H9 (cell line): ENCODE results near the gene OAS1. TPM values are rescaled to one million over a fixed set of nuclear protein-coding genes. Genes with fewer than 3 reads are reported as not detected.

Source experiments
- DNase-seq: peaks from one replicate; pipeline ENCODE4 v3.0.0-alpha.2; 2017
- H2AFZ ChIP-seq: one replicate; pipeline ENCODE4 v1.6.1; 2013; ENCODE audit warnings: mild to moderate bottlenecking, low read length, control low read depth, moderate library complexity
- H2AK5ac ChIP-seq: 2 replicates; pipeline ENCODE4 v1.6.1; 2013; ENCODE audit warnings: low read length, control low read depth, mixed read lengths; ENCODE audit not compliant: insufficient read length
- H2BK120ac ChIP-seq: one replicate; pipeline ENCODE4 v1.6.1; 2013; ENCODE audit warnings: low read depth, mild to moderate bottlenecking, low read length, control low read depth, inconsistent platforms; ENCODE audit not compliant: poor library complexity, severe bottlenecking
- H2BK12ac ChIP-seq: 2 replicates; pipeline ENCODE4 v1.6.1; 2013; ENCODE audit warnings: low read length, control low read depth, mixed read lengths, low read depth; ENCODE audit not compliant: insufficient read length
- H2BK15ac ChIP-seq: 2 replicates; pipeline ENCODE4 v1.6.1; 2013; ENCODE audit warnings: low read depth, low read length, control low read depth
- H2BK20ac ChIP-seq: one replicate; pipeline ENCODE4 v1.6.1; 2013; ENCODE audit warnings: low read depth, mild to moderate bottlenecking, low read length, control low read depth, inconsistent platforms; ENCODE audit not compliant: poor library complexity, severe bottlenecking
- H2BK5ac ChIP-seq: 2 replicates; pipeline ENCODE4 v1.6.1; 2013; ENCODE audit warnings: low read length, control low read depth, mixed read lengths; ENCODE audit not compliant: insufficient read length
- H3K14ac ChIP-seq: 2 replicates; pipeline ENCODE4 v1.6.1; 2013; ENCODE audit warnings: low read length, control low read depth; ENCODE audit not compliant: insufficient read depth
- H3K18ac ChIP-seq: 2 replicates; pipeline ENCODE4 v1.6.1; 2013; ENCODE audit warnings: low read depth, mild to moderate bottlenecking, mixed read lengths, low read length, control low read depth; ENCODE audit not compliant: insufficient read length
- H3K23ac ChIP-seq: 2 replicates; pipeline ENCODE4 v1.6.1; 2013; ENCODE audit warnings: low read length, control low read depth, mixed read lengths, low read depth; ENCODE audit not compliant: insufficient read length
- H3K23me2 ChIP-seq: 2 replicates; pipeline ENCODE4 v1.6.1; 2013; ENCODE audit warnings: low read depth, mild to moderate bottlenecking, mixed read lengths, low read length, control low read depth; ENCODE audit not compliant: insufficient read length, poor library complexity, severe bottlenecking
- H3K27ac ChIP-seq: 2 replicates; pipeline ENCODE4 v1.5.1; 2013; ENCODE audit warnings: low read length, control low read depth, mixed read lengths, low read depth; ENCODE audit not compliant: insufficient read length
- H3K27me3 ChIP-seq: 2 replicates; pipeline ENCODE4 v1.6.1; 2013; ENCODE audit warnings: low read length, control low read depth, inconsistent platforms; ENCODE audit not compliant: insufficient read depth
- H3K4ac ChIP-seq: 2 replicates; pipeline ENCODE4 v1.6.1; 2013; ENCODE audit warnings: low read depth, mild to moderate bottlenecking, control low read depth, inconsistent platforms, low read length, moderate library complexity
- H3K4me1 ChIP-seq: 2 replicates; pipeline ENCODE4 v1.6.1; 2013; ENCODE audit warnings: low read length, control low read depth, inconsistent platforms; ENCODE audit not compliant: insufficient read depth
- H3K4me2 ChIP-seq: 2 replicates; pipeline ENCODE4 v1.6.1; 2013; ENCODE audit warnings: low read length, control low read depth, mixed read lengths; ENCODE audit not compliant: insufficient read length, insufficient read depth
- H3K56ac ChIP-seq: 2 replicates; pipeline ENCODE4 v1.6.1; 2013; ENCODE audit warnings: low read depth, mild to moderate bottlenecking, mixed read lengths, low read length, control low read depth; ENCODE audit not compliant: insufficient read length
- H3K79me1 ChIP-seq: 2 replicates; pipeline ENCODE4 v1.6.1; 2013; ENCODE audit warnings: low read depth, mild to moderate bottlenecking, moderate library complexity, low read length, control low read depth, inconsistent platforms; ENCODE audit not compliant: insufficient read depth, poor library complexity, severe bottlenecking
- H3K79me2 ChIP-seq: 2 replicates; pipeline ENCODE4 v1.6.1; 2013; ENCODE audit warnings: low read length, control low read depth, inconsistent platforms; ENCODE audit not compliant: insufficient read depth
- H3K9ac ChIP-seq: 2 replicates; pipeline ENCODE4 v1.6.1; 2013; ENCODE audit warnings: low read length, control low read depth, mixed read lengths; ENCODE audit not compliant: insufficient read length; ENCODE audit errors: extremely low read depth
- H3K9me3 ChIP-seq: one replicate; pipeline ENCODE4 v1.6.1; 2013; ENCODE audit warnings: low read depth, low read length, inconsistent platforms; ENCODE audit not compliant: control insufficient read depth
- H3T11ph ChIP-seq: one replicate; pipeline ENCODE4 v1.6.1; 2013; ENCODE audit warnings: mild to moderate bottlenecking, low read length, control low read depth, inconsistent platforms
- H4K20me1 ChIP-seq: one replicate; pipeline ENCODE4 v1.6.1; 2013; ENCODE audit not compliant: control insufficient read depth, insufficient read length, insufficient read depth
- H4K5ac ChIP-seq: 2 replicates; pipeline ENCODE4 v1.6.1; 2013; ENCODE audit warnings: low read depth, mild to moderate bottlenecking, mixed read lengths, low read length, control low read depth; ENCODE audit not compliant: insufficient read length
- H4K8ac ChIP-seq: replicated peaks from 2 replicates; pipeline ENCODE4 v1.6.1; 2013; ENCODE audit warnings: low read length, control low read depth, mixed read lengths, low read depth; ENCODE audit not compliant: insufficient read length
- H4K91ac ChIP-seq: 2 replicates; pipeline ENCODE4 v1.6.1; 2013; ENCODE audit warnings: low read depth, mild to moderate bottlenecking, moderate library complexity, mixed read lengths, low read length, control low read depth; ENCODE audit not compliant: insufficient read length
- H3K27ac Mint-ChIP-seq, 3 experiments: 2 replicates in 2 of 3; 3 replicates in 1 of 3; pipeline ENCODE4 v1.8.0; 2020 to 2021; ENCODE audit warnings: mixed read lengths in 3 of 3, mild to moderate bottlenecking in 1 of 3, moderate library complexity in 1 of 3
- H3K27me3 Mint-ChIP-seq: 2 replicates; pipeline ENCODE4 v1.8.0; 2021; ENCODE audit warnings: low read depth, mild to moderate bottlenecking, moderate library complexity, mixed read lengths
- H3K36me3 Mint-ChIP-seq, 3 experiments: 2 replicates in 2 of 3; 3 replicates in 1 of 3; pipeline ENCODE4 v1.8.0; 2020 to 2021; ENCODE audit warnings: low read depth in 3 of 3, mixed read lengths in 3 of 3; ENCODE audit not compliant: insufficient read depth in 1 of 3
- H3K4me1 Mint-ChIP-seq, 2 experiments: 2 replicates each; pipeline ENCODE4 v1.8.0; 2020; ENCODE audit warnings: mixed read lengths in 2 of 2
- H3K4me3 Mint-ChIP-seq, 2 experiments: 2 replicates in 1 of 2; 3 replicates in 1 of 2; pipeline ENCODE4 v1.8.0; 2020 to 2021; ENCODE audit warnings: mild to moderate bottlenecking in 2 of 2, mixed read lengths in 2 of 2, moderate library complexity in 1 of 2
- H3K9me3 Mint-ChIP-seq, 2 experiments: 2 replicates in 1 of 2; 3 replicates in 1 of 2; pipeline ENCODE4 v1.8.0; 2020; ENCODE audit warnings: mild to moderate bottlenecking in 2 of 2, mixed read lengths in 2 of 2, moderate library complexity in 1 of 2
- WGBS: extraction: QIAGEN DNeasy Blood & Tissue Kit; methylation state at CpG from one replicate; pipeline ENCODE4 v1.1.7; 2013; ENCODE audit warnings: missing lambda C conversion rate, low lambda C conversion rate, mixed read lengths; ENCODE audit not compliant: insufficient read length; ENCODE audit errors: extremely low coverage; 5-methylcytosine and 5-hydroxymethylcytosine counted together
- total RNA-seq: library from RNA; stranded (reverse); gene quantifications from 2 replicates; pipeline ENCODE4 v1.2.1, GENCODE V29; 2021
- TF ChIP-seq, protein P1 (sequence below): fragments of 200-600 bp; sonication (generic); conservative IDR thresholded peaks from 3 replicates; pipeline ENCODE4 v1.8.0; 2021; ENCODE audit warnings: antibody characterized with exemption, mild to moderate bottlenecking

Gene OAS1
- total RNA-seq, 1 experiment from 2014 or later = not detected

GRCh38 chr12:112919121-112919520, 12.4 kb downstream of the OAS1 start:
- H3K4me1 Mint-ChIP-seq = no peaks in the 10 kb centered on the region
- H2BK20ac ChIP-seq = no peak overlapping the region
- no peak overlapping the region for H3K4me2 ChIP-seq
- no peak overlapping the region for H2BK120ac ChIP-seq
- peaks cover 58% of the 10 kb centered on the region for H3K27me3 Mint-ChIP-seq
- H3K23me2 ChIP-seq = no peaks in the 10 kb centered on the region
- no peak overlapping the region for H2BK15ac ChIP-seq
- no peaks in the 10 kb centered on the region for H4K20me1 ChIP-seq
- no peaks in the 10 kb centered on the region for H3K27me3 ChIP-seq
- H4K5ac ChIP-seq = no peak overlapping the region
- H3K79me1 ChIP-seq = no peaks in the 10 kb centered on the region
- H2AFZ ChIP-seq = no peak overlapping the region
- H3K9me3 ChIP-seq = no peaks in the 10 kb centered on the region
- H3K18ac ChIP-seq = no peak overlapping the region
- H3K4me1 ChIP-seq = no peaks in the 10 kb centered on the region
- no CpG with 5 or more reads among the region's 6 CpGs for WGBS
- H2BK5ac ChIP-seq = no peak overlapping the region
- DNase-seq = no peak
- H2BK12ac ChIP-seq = no peak overlapping the region
- H3K23ac ChIP-seq = no peak overlapping the region
- H3K4ac ChIP-seq = no peak overlapping the region
- H3K9me3 Mint-ChIP-seq = peaks cover 8 to 16% of the 10 kb centered on the region in 2 experiments
- no peak overlapping the region for H4K91ac ChIP-seq
- no peaks in the 10 kb centered on the region for H3K79me2 ChIP-seq
- no peak overlapping the region for H3K4me3 Mint-ChIP-seq
- H3K9ac ChIP-seq = no peak overlapping the region
- no peak overlapping the region for H3K27ac ChIP-seq
- no peak overlapping the region for H2AK5ac ChIP-seq
- H3K27ac Mint-ChIP-seq = no peak overlapping the region
- TF ChIP-seq, protein P1, sequence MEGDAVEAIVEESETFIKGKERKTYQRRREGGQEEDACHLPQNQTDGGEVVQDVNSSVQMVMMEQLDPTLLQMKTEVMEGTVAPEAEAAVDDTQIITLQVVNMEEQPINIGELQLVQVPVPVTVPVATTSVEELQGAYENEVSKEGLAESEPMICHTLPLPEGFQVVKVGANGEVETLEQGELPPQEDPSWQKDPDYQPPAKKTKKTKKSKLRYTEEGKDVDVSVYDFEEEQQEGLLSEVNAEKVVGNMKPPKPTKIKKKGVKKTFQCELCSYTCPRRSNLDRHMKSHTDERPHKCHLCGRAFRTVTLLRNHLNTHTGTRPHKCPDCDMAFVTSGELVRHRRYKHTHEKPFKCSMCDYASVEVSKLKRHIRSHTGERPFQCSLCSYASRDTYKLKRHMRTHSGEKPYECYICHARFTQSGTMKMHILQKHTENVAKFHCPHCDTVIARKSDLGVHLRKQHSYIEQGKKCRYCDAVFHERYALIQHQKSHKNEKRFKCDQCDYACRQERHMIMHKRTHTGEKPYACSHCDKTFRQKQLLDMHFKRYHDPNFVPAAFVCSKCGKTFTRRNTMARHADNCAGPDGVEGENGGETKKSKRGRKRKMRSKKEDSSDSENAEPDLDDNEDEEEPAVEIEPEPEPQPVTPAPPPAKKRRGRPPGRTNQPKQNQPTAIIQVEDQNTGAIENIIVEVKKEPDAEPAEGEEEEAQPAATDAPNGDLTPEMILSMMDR = no peak
- no peak overlapping the region for H3K14ac ChIP-seq
- no peak overlapping the region for H3K56ac ChIP-seq
- no peak overlapping the region for H4K8ac ChIP-seq
- no peak overlapping the region for H3T11ph ChIP-seq
- H3K36me3 Mint-ChIP-seq = no peaks in the 10 kb centered on the region; a peak in 1 of 7 replicates
